ENCODE data around the gene NEUROD2. TPM values are rescaled to one million over a fixed set of nuclear protein-coding genes. Genes with fewer than 3 reads are reported as not detected.

The NEUROD2 gene
- total and polyA plus RNA-seq, 2 of the 13 experiments (the other 11 are each of a cell fraction or from before 2014, with no cell fraction given) = not detected

DNA sequence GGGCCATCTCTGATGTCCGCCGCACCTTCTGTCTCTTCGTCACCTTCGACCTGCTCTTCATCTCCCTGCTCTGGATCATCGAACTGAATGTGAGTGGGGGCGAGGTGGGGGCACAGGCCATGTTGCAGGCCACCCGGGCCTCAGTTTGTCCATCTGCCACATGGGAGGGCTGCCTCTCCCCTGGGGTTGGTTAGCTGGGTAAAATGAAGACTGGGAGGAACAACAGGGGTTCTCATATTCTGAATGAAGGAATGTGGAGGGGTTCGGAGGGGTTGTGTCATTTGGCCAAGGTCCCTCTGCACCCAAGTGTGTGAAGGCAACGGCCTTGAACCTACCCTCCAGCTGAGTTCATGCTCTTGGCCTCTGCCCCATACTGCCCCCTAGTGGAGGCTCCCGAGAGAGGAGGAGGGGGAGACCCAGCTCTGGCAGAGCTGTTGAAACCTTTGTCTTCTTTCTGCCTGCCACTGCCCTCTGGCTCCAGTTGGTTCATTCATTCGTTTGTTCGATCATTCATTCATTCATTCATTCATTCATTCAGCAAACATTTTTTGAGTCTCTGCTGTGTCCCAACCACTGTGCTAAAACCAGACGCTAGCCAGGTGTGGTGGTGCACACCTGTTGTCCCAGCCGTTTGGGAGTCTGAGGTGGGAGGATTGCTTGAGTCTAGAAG, 46.1 kb upstream of the NEUROD2 start (continued):
- TF ChIP-seq, protein P1, sequence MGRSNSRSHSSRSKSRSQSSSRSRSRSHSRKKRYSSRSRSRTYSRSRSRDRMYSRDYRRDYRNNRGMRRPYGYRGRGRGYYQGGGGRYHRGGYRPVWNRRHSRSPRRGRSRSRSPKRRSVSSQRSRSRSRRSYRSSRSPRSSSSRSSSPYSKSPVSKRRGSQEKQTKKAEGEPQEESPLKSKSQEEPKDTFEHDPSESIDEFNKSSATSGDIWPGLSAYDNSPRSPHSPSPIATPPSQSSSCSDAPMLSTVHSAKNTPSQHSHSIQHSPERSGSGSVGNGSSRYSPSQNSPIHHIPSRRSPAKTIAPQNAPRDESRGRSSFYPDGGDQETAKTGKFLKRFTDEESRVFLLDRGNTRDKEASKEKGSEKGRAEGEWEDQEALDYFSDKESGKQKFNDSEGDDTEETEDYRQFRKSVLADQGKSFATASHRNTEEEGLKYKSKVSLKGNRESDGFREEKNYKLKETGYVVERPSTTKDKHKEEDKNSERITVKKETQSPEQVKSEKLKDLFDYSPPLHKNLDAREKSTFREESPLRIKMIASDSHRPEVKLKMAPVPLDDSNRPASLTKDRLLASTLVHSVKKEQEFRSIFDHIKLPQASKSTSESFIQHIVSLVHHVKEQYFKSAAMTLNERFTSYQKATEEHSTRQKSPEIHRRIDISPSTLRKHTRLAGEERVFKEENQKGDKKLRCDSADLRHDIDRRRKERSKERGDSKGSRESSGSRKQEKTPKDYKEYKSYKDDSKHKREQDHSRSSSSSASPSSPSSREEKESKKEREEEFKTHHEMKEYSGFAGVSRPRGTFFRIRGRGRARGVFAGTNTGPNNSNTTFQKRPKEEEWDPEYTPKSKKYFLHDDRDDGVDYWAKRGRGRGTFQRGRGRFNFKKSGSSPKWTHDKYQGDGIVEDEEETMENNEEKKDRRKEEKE (IDR thresholded peaks at IDR 0.05) = no peak
- TF ChIP-seq ZNF382 (CRISPR knock-in tag; IDR thresholded peaks at IDR 0.05; ENCODE audit: borderline replicate concordance) (no peak), TEAD3 (CRISPR knock-in tag; optimal IDR thresholded peaks at IDR 0.05; ENCODE audit: borderline replicate concordance) (peak; percentile 72), HCFC1 (IDR thresholded peaks at IDR 0.05; ENCODE audit: low read depth, low read length) (no peak), KAT8 (CRISPR knock-in tag; IDR thresholded peaks at IDR 0.05) (0 out of 2 replicates have a peak, but pooled peaks have one; percentile 37), ELF3 (CRISPR knock-in tag; IDR thresholded peaks at IDR 0.05) (0 out of 2 replicates have a peak, but pooled peaks have one; percentile 23), ZNF350 (CRISPR knock-in tag; IDR thresholded peaks at IDR 0.05; ENCODE audit: borderline replicate concordance, low read depth) (peak; percentile 70), ZNF530 (CRISPR knock-in tag; IDR thresholded peaks at IDR 0.05; ENCODE audit: low read depth) (no peak), JUN (CRISPR knock-in tag; IDR thresholded peaks at IDR 0.05) (no peak), GLI4 (CRISPR knock-in tag; IDR thresholded peaks at IDR 0.05; ENCODE audit: borderline replicate concordance) (no peak), ELF4 (CRISPR knock-in tag; IDR thresholded peaks at IDR 0.05; ENCODE audit: borderline replicate concordance) (no peak)
- TF ChIP-seq, protein P2, sequence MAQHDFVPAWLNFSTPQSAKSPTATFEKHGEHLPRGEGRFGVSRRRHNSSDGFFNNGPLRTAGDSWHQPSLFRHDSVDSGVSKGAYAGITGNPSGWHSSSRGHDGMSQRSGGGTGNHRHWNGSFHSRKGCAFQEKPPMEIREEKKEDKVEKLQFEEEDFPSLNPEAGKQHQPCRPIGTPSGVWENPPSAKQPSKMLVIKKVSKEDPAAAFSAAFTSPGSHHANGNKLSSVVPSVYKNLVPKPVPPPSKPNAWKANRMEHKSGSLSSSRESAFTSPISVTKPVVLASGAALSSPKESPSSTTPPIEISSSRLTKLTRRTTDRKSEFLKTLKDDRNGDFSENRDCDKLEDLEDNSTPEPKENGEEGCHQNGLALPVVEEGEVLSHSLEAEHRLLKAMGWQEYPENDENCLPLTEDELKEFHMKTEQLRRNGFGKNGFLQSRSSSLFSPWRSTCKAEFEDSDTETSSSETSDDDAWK (CRISPR knock-in tag; IDR thresholded peaks at IDR 0.05) = no peak
- TF ChIP-seq, protein P3, sequence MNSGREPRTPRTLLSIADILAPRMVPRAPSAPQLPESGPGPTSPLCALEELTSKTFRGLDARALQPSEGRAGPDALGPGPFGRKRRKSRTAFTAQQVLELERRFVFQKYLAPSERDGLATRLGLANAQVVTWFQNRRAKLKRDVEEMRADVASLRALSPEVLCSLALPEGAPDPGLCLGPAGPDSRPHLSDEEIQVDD (CRISPR knock-in tag; IDR thresholded peaks at IDR 0.05; ENCODE audit: borderline replicate concordance) = no peak
- TF ChIP-seq, protein P4, sequence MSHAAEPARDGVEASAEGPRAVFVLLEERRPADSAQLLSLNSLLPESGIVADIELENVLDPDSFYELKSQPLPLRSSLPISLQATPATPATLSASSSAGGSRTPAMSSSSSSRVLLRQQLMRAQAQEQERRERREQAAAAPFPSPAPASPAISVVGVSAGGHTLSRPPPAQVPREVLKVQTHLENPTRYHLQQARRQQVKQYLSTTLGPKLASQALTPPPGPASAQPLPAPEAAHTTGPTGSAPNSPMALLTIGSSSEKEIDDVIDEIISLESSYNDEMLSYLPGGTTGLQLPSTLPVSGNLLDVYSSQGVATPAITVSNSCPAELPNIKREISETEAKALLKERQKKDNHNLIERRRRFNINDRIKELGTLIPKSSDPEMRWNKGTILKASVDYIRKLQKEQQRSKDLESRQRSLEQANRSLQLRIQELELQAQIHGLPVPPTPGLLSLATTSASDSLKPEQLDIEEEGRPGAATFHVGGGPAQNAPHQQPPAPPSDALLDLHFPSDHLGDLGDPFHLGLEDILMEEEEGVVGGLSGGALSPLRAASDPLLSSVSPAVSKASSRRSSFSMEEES (CRISPR knock-in tag; IDR thresholded peaks at IDR 0.05) = no peak
- TF ChIP-seq, protein P5, sequence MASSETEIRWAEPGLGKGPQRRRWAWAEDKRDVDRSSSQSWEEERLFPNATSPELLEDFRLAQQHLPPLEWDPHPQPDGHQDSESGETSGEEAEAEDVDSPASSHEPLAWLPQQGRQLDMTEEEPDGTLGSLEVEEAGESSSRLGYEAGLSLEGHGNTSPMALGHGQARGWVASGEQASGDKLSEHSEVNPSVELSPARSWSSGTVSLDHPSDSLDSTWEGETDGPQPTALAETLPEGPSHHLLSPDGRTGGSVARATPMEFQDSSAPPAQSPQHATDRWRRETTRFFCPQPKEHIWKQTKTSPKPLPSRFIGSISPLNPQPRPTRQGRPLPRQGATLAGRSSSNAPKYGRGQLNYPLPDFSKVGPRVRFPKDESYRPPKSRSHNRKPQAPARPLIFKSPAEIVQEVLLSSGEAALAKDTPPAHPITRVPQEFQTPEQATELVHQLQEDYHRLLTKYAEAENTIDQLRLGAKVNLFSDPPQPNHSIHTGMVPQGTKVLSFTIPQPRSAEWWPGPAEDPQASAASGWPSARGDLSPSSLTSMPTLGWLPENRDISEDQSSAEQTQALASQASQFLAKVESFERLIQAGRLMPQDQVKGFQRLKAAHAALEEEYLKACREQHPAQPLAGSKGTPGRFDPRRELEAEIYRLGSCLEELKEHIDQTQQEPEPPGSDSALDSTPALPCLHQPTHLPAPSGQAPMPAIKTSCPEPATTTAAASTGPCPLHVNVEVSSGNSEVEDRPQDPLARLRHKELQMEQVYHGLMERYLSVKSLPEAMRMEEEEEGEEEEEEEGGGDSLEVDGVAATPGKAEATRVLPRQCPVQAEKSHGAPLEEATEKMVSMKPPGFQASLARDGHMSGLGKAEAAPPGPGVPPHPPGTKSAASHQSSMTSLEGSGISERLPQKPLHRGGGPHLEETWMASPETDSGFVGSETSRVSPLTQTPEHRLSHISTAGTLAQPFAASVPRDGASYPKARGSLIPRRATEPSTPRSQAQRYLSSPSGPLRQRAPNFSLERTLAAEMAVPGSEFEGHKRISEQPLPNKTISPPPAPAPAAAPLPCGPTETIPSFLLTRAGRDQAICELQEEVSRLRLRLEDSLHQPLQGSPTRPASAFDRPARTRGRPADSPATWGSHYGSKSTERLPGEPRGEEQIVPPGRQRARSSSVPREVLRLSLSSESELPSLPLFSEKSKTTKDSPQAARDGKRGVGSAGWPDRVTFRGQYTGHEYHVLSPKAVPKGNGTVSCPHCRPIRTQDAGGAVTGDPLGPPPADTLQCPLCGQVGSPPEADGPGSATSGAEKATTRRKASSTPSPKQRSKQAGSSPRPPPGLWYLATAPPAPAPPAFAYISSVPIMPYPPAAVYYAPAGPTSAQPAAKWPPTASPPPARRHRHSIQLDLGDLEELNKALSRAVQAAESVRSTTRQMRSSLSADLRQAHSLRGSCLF (CRISPR knock-in tag; IDR thresholded peaks at IDR 0.05; ENCODE audit: borderline replicate concordance) = no peak
- TF ChIP-seq, protein P6, sequence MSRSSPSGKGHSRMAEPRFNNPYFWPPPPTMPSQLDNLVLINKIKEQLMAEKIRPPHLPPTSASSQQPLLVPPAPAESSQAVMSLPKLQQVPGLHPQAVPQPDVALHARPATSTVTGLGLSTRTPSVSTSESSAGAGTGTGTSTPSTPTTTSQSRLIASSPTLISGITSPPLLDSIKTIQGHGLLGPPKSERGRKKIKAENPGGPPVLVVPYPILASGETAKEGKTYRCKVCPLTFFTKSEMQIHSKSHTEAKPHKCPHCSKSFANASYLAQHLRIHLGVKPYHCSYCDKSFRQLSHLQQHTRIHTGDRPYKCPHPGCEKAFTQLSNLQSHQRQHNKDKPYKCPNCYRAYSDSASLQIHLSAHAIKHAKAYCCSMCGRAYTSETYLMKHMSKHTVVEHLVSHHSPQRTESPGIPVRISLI (CRISPR knock-in tag; IDR thresholded peaks at IDR 0.05; ENCODE audit: borderline replicate concordance) = no peak

All from HepG2 (cell line).